HG02840 (cell line): ENCODE measurements around the gene KLHL40.

Experiments used
- ATAC-seq: cut with Tn5 transposase; IDR thresholded peaks from one replicate; pipeline ENCODE4 v1.9.1; 2021; ENCODE audit warnings: mild to moderate bottlenecking, moderate library complexity, moderate number of reproducible peaks; ENCODE audit not compliant: unreplicated experiment, low FRiP score

KLHL40 gene

GRCh38 chr3:42734263-42734860, 49.0 kb downstream of the KLHL40 start:
- no peak for ATAC-seq

- ATAC-seq: no peak
Measured at GRCh38 chr3:42735019-42735418, 49.7 kb downstream of the KLHL40 start.

GRCh38 chr3:42735615-42736014, 50.3 kb downstream of the KLHL40 start:
- no peak for ATAC-seq

GRCh38 chr3:42736081-42736480, 50.7 kb downstream of the KLHL40 start:
- no peak for ATAC-seq

- ATAC-seq: no peak
Measured at GRCh38 chr3:42736531-42736930, 51.2 kb downstream of the KLHL40 start.

DNA sequence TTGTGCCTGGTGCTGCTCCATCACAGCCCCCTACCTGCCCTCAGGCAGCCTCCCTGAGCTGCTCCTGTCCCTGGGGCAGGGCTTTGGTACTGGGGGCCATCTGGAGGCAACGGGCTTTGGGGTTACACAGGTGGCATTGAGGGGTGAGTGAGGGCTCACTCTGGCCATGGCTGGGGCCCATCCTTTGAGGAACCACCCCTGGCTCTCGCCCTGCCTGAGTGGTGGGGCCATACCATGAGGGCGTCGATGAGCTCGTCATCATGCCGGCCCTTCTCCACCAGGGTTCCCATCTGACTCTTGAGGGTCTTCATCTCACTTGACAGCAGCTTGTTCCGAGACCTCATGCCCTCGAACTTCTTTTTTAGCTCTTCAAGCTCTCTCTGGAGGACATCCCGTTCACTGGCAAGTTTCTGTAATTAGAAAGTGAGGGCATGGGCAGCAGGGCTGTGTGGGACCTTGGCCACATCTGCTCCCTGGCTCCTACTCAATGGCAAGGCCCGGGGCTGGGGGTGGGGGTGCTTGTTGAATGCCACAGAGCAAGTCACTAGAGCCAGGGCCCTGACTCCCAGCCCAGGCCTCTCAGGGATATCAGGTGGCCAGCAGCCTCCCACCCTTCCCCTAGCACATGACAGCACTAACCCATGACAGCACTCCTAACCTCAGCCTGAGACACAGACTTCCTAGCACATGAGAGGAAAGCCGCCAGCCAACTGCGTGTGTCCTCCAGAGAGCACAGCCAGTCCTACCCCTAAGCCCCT, 54.2 kb downstream of the KLHL40 start:
- ATAC-seq: no peak

- no peak for ATAC-seq
Measured at GRCh38 chr3:42741796-42742195, 56.5 kb downstream of the KLHL40 start.
